ENCODE measurements around the gene ZBTB20.

ZBTB20 gene

DNA sequence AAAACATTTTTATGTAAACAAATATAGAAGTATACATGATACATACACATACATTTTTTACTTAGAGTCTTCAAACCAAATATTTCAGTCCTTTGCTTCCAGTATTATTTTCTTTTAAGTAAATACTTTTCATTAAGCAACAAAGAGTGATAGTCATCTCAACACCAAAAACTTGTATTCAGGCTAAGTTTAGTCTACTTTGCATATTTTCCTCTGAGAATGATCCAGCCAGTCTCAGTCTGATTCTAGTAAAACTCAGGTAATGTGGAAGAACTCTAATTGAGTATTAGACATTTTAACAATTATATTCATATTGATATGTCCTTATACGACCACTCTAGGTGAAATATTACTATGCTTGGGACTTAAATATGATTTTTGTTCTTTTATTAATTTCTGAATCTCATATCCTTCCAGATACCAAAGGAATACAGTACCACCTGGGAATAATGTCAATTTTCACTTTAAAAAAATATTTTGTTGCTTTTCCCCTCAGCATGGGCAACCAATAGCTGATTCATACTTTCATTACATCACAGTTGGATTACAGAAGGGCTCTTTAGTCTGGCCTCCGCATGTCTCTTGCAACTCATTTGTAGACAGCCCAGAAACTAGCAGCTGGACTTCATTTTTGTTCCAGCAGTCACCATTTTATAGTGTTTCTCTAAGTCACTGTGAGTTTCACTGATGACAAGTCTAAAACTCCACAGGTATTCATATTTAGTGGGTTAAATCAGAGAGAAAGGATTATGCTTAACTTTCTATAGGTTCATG, 390.4 kb downstream of the ZBTB20 start:
- DNase-seq: no peak

DNA sequence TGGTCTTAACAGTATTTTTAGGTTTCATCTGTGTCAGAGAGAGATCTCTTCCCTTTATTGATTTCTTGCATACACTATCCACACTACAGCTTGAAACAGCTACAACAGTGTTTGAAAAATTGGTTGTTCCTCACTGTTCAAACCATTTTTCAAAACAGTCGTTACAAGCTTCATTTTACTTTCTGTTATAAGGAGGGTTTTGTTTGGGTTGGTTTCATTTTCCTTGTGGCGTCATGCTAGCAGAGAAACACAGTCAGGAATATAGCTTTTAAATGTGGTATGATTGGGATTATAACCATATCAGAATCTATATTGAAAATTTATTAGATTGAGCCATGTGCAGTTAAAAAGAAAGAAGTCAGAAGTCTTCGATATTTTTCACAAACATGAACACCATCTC, 400.6 kb downstream of the ZBTB20 start:
- DNase-seq: no peak

DNA sequence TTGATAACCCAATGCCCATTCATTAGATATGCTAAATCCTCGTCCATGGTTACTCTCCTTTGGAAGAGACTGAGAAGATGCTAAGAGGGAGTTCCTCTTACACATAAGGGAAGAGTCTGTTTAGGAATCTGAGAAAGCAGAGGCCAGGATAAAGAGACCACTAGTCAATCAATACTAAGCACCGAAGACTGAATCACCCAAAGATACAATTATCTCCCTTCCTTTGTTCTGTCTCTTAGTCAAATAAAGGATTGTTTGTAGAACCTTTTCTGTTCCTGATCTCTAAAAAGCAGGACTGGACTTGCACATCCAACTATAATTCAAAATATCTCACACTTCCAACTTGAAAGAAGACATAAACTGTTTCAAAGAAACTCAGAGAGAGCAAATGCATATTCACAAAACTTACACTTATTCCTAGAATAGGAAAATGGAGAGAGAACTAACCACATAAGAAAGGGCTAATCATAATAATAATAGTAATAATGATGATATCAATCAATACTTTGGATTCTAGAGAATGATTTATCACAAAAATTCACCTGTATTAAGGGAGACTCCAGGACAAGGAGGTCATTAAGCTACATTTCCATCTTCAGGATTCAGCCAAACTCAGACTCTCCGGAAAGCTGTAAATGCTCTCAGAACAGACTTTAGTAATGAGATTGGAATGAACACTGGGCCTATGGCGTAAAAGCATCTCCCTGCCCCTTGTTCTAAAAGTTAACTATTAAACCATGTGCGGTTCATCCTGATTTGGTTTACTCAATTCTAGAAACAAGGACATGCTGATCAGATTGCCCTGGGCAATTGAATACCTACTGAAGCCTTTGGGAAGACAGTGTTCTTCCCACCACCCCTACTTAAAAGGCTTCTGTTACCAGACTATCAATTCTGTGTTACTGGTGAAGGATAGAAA, 401.5 kb downstream of the ZBTB20 start:
- DNase-seq: no peak

DNA sequence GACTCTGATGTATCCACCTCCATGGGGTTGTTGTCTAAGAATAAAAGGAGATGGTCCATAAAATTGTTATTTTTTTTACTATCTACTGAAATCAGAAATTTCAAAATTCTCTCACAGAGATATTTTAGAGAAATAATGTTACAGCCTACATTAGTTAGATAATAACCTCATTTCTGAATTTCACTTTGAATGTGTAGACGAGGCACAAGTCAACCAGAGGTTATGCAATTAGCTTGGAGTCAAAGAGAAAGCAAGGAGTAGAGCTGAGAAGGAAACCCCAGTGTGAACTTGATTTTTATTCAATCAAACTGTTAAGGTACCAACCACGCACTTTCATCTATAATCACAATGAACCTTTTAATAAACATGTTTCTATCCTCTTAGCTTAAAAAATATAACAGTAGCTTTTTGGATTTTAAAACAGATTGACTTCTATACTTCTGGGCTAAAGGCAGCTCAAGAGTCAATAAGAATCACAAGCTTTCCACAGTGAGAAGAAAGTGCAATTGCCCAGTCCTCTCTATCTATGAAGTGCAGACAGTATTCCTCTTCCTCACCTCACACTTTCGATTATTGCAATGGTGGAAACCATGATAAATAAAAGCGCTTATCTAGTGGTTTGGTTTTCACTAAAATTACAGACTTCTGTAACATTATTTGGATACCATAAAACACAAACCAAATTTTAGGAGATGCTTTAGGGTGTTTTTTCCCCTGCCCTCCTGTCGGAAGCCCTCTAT, 403.2 kb downstream of the ZBTB20 start:
- no peak for DNase-seq

DNA sequence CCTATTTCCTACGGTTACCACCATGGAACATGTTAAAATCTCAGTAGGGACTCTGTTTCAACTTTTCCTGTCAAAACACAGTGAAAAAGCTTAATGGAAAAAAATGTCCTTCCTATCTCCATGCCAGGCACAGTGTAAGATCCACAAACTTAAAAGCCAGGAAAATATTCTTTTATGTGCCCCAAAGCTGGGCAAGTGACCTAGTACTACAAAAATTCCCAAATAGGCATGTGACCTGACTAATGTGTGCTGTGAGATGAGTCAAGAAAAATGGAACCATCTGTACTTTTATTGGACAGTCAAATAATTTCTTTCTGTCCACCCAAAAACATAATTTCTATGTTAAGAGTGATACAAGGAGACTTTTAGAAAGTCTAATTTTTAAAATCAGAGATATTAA, 406.0 kb downstream of the ZBTB20 start:
- DNase-seq: no peak

DNA sequence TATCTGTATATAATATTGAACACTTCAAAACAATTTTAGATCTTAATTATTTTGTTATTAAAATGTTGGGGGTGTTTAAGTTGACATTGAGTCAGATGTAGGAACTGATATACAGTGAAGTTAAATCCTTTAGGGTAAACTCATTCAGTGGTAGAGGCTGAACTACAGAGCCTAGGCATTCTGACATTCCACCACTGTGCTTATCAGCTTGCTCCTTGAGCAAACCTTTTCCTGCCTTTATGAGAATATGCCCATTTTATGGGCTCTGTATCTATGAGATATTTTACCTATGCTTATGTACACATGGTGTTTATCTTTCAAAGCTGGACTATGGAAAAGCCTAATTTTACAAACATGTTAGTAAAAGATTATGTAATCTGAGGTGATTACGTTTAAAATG, 407.5 kb downstream of the ZBTB20 start:
- no peak for DNase-seq

DNA sequence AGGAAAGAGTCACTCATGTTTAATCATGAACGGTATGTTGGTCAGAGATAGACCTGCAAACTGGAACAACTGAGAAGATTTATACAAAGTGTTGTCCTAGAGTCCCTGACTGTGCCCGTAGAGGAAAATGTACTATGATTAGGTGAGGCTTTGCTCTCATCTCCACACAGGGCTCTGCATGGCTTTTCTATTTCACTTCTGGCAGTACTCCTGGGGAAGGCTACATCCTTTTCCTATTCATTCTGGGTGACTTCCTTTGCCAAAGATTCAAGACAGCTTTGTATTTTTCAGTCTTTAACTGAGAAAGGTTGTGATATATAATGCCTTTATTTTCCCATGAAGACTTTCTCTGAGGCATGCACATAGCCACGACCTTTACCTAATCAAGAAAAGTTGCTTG, 414.7 kb downstream of the ZBTB20 start:
- no peak for DNase-seq

DNA sequence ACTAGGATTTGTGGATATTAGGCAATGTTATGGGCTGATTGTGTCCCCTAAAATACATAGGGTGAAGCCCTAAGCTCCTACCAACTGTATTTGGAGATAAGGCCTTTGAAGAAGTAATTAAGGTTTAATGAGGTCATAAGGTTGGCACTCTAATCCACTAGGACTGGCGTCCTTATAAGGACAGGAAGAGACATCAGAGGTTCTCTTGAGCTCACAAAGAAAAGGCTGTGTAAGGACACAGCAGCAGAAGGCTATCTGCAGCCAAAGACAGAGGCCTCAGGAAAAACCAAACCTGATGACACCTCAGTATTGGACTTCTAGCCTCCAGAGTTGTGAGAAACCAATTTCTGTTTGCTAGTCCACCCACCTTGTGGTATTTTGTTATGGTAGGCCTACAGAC, 416.7 kb downstream of the ZBTB20 start:
- no peak for DNase-seq

DNA sequence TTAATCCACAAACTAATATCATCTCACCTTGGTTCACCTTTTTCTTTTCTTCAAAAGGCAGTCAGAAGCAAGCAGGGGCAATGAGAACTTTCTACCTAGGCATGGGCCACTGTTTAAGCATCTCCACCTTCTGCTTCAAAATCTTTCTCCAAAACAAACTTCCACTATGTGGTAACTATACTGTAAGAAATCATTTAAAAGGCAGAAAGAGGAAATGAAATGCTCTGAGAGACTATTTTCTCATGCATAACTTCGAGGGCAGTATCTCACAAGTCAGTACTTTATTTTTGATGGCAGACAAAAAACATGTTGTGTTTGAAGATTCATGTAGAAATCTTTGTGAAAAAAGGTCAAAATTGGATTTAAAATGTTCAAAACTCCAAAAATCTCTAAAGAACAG, 419.7 kb downstream of the ZBTB20 start:
- no peak for DNase-seq

DNA sequence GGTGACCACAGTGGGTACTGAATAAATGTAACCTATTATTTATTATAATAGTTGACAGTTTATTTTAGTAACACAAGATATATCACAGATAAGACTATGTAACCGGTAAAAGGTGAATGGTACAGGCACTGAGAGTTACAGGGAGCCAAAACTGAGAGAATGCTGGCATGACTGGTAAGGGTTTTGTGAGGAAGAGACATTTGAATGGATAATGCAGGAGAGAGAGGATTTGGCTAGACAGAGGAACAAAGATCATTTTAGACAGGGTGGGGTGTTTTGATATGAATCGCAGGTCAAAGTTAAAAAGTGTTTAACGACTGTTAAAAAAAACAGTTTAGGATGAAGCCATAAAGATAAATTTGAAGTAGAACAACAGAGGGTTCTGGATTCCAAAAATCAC, 421.1 kb downstream of the ZBTB20 start:
- no peak for DNase-seq

DNA sequence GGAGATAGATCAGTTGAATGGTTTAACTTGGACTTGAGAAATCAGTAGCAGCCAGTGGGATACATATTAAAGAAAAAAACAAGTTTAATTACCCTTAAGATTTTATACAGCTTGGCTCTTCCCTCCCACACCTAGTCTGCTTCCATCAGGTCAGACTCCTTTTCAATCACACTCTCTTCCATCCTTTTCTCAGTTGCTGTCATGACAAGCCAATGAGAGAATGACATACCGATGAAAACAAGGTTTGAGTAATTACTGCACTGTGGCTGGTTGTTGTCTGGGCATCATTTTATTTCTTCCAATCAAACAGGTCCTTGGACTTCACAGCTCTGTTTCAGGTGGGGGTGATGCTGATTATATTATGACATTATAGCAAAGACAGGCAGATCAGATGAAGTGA, 424.6 kb downstream of the ZBTB20 start:
- no peak for DNase-seq

DNA sequence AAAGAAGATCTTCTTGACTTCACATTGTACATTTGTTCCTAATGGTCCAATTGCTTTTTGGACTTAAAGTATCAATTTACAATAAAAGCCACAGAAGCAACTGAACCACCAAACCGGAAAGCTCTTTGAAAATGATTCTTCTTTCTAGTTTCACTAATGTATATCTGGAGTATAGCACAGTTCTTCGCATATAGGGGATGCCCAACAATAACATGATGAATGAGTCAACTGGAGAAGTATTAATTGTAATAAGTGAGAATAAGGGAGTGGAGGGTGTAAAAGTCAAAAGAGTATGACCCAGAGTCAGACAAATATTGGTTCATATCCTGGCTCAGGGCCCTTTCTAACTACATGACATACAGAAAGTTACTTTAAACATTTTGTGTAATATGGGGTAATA, 425.2 kb downstream of the ZBTB20 start:
- peak in 1 of 5 donors; percentile 42 for DNase-seq

DNA sequence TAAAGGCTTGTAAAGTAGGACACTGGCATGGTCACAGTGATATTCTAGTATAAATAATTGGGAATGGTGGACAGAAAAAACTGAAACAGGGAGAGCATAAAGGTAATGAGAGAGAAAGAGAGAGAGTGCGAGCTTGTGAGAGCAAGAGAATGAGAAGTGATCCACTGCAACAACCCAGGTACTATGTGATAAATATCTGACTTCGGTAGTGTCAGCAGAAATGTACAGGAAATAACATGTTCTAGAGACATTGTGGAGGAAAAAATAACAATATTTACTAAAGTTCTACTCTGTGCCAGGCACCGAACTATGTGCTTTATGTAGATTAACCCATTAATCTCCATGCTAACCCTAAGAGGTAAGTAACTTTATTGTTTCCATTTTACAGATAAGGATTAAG, 425.9 kb downstream of the ZBTB20 start:
- DNase-seq: no peak

DNA sequence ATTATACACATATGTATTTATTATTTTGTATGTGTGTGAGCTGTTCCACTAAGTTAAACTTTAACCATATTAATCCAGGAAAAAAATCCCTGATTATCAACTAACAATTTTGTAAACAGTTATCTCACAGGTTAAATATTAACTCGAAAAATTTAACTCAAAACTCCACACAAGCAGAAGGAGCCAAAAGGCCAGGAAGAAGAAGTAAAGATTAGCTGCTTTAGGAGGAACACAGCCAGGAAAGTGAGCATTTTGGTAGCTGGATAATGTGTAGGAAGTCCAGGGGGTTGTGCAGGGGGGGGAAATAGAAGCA, 428.2 kb downstream of the ZBTB20 start:
- DNase-seq: no peak

DNA sequence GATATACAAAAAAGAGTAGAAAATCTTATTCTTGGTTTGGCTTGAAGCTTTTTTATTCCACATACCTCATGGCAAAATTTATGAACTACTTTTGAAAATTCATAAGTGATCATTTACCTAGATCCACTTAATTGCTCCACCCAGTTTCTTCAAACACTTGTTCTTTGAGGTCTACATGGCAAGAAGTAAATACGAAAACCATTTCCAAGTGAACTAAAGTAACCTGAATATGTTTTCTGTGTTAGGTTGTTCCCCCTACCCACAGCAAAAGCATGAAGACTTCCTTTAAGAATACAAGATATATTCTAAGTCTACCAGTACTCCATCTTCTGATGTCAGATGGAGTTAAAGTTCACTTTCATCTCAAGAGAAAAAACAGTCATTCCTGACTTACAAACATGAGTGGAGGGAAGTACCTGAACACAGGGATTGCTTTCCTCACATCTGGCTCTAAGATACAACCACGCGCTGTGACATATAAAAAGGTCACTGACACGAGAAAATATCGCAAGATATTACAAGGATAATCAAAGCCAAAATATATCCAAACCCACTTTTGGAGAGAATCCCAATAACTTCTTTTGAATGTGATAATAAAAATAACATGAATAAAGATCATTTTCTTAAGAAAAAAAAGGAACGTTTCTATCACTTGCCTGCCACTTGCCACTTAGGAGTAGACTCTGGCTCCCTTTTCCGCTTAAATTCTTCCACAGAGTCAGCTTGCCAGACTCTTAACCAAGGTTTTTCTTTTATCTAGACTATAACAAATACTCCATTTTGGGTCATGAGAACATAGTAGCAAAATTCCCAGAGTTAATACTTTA, 428.8 kb downstream of the ZBTB20 start:
- DNase-seq: no peak

DNA sequence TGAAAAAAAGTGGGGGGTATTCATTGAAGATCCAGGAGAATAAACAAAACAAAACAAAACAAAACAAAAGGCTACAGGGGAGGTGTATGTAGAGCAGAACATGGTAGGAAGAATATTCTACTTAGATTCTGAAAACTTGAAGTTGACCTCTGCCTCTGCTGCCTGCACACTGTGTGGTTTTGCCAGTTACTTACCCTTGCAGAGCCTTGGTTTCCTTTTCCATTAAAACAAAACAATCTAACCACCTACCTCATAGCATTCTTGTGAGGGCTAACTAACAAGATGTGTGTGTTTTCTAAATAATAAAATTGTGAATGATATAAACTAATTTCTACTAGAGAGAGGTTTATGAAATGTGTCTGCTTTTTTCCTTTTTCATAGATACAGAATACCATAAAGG, 430.2 kb downstream of the ZBTB20 start:
- DNase-seq: no peak

DNA sequence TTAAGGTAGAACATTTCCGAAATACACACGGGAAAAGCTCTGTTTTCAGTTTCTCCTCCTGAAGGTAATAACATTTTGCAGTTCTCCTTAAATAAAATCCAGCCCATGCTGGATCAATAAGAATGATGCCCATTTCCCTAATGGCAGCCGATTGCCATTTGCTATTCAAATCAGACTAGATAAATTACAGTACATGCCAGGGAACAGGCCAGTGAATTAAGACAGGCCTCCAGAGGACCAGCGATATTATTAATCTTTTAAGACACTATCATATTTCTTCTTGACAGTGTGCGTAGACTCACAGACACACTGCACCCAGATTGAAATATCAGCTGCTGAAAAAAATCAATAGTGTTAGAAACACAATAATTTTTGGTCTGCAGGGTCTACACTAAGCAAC, 431.0 kb downstream of the ZBTB20 start:
- DNase-seq: no peak

DNA sequence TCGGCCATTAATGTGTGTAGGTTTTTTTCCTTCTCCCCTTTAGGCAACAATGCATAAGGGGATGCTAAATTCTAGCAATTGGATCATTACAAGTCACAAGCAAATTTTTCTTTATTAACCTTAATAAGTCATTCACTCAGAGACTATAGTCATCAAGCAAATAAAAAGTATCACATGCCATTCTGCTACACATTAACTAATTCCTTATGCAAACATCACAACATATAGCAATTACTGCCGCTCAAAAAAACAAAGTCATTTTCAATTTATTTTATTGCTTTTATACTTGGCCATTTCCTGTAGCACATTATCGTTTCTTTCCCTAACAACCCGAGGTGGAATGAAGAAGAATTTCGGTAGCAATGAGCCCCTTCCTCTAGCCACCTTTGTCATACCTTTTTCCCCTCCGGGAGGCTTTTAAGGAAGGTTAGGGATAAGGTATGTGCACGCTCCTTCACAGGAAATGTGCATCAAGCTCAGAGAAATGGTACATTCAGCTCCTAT, 432.1 kb downstream of the ZBTB20 start:
- no peak for DNase-seq

DNA sequence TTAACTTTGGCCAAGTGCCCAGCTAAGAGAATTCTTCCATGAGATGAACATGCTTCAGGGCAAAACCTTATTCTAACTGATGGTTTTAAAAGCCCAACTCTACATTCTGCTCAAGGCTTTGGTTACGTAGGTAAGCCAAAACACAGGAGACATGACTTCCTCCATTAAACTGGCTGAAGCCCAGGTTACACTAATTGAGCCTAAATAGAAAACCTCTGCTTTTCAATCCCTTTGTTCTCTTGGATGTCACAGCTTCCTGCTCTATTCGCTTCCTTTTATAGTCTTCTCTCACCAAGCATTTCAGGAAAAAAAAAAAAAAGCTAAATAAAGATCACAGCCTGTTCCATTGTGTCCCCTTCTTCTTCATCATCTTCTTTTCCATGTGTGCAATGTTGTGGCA, 432.9 kb downstream of the ZBTB20 start:
- no peak for DNase-seq

DNA sequence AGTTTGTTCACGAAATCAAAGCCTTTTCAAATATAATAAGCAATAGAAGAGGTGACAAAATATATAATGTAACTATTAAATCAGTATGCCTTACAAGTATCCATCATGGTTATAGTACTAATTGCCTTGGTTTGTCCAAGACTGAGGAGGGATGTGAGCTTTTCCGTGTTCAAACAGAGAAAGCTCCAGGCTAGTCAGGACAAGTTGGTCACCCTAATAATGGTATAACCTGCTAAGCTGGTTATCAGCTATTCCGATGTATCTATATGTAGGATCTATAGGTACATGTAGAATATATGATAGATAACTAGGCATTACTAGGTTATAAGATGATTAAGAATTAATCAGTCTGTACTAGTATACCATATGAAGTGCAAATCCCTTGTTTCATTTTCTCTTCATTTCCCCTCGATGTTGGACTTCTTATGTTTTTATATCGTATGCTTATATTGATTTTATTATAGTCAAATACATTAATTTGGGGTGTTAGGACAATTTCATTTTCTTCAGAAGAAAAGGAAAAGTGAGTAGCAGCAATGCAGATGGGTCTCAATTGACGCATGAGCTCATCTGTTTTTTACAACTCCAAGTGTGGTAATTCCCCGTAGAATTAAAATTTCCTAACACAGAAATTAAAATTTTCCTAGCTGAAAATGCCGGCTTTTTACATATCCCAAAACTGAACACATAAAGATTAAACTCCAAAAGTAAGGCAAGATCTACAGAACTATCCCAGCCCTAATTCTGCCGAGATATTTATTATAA, 434.2 kb downstream of the ZBTB20 start:
- no peak for DNase-seq

DNA sequence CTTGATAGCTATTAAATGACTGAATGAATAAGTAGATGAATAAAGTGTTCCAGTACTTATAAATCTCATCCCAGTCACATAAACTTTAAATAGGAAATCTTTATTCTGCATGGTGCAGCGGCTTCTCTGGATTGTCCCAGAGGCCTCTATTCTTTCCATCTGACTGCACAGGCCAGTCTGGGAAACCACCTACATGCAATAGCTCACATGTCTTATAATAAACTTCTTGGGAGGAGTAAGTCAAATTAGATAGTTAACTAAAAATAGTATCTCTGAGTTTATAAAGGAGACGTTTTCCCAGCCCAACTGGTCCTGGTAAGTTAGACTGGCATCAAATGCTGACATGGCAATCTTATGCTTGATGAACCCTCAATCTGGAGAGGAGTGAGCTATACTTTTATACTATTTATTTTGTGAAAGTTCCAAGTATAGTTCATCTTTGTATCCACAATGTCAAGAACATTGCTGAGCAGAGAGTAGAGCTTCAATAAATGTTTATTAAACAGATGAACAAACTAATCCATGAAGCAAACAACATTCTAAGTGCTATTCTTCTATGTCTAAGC, 435.7 kb downstream of the ZBTB20 start:
- DNase-seq: no peak
